ENCODE measurements around the gene RAB11FIP4.

DNA sequence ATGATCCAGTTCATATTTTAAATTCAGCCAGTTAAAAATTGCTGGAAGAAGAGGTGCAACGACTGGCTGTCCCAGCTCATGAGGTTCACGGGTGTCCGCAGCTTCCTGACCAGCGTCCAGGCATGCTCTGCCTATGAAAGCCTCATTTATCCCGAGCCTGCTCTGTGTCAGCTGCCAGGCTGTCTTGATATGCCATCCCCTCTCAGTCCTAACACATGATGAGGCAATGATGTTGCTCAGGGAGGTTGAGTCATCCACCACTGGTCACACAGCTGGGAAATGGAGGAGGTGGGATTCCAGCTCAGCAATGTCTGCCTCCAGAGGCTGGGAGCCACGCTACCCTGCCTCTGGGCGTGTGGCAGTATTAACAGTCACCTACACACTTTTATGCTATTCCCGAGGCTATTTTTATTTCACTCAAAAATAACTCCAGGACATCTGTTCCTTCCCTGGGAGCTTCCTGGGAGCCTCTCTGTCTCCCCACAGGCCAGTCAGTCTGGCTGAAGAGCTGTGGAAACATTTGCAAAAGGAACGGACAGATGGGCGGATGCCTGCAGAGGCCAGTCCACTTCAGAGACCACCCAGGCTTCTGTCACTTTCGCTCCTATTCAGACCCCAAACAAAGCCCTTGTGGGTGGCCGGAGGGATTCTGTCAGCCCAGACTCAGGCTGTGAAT, 22.5 kb downstream of the RAB11FIP4 start:
- TF ChIP-seq EZH2 (IDR thresholded peaks at IDR 0.05) (no peak), POLR2AphosphoS5 (IDR thresholded peaks at IDR 0.05; ENCODE audit: borderline replicate concordance, low read depth, low read length) (no peak)

Data from SK-N-MC (cell line).